Left lobe of liver (tissue), 2 donors: ENCODE results near the gene DSN1. TPM values are rescaled to one million over a fixed set of nuclear protein-coding genes. Genes with fewer than 3 reads are reported as not detected.

Experiments
- ATAC-seq: fragments of 200-7000 bp; cut with Tn5 transposase; one replicate; pipeline ENCODE4 v1.9.1; 2020; ENCODE audit warnings: mild to moderate bottlenecking, moderate library complexity
- DNase-seq: peaks from one replicate; pipeline ENCODE4 v3.0.0-alpha.2; 2020; ENCODE audit warnings: low spot score
- total RNA-seq: library from RNA; stranded (reverse); gene quantifications from one replicate; pipeline ENCODE4 v1.2.1, GENCODE V29; 2021
- donor health status: DM: no; HTN: no; CAD: no; lungs with moderate emphysema.
- donor health status: DM: no; HTN: yes; CAD: no.

DSN1 gene
- total RNA-seq, 1 donor from 2014 or later = 3.4 TPM

GRCh38 chr20:36758276-36758675 lies 15.3 kb downstream of the DSN1 start:
- ATAC-seq (no peak), DNase-seq (no peak)

GRCh38 chr20:36756496-36756895 lies 17.1 kb downstream of the DSN1 start:
- ATAC-seq (no peak), DNase-seq (no peak)

GRCh38 chr20:36754656-36755222 lies 18.8 kb downstream of the DSN1 start:
- peak; percentile 53 for DNase-seq
- ATAC-seq = peak; percentile 99

- ATAC-seq = no peak
- no peak for DNase-seq
Measured at GRCh38 chr20:36752582-36752981, 21.0 kb downstream of the DSN1 start.

GRCh38 chr20:36745927-36746659 lies 27.5 kb downstream of the DSN1 start, which contains the start of gene NDRG3:
TSS of gene NDRG3 (minus strand) at chr20:36746090. CDS start at chr20:36721735, 24,355 bp downstream.
- DNase-seq (peak; percentile 92), ATAC-seq (peak; percentile 96)

- peak; percentile 56 for ATAC-seq
- peak; percentile 47 for DNase-seq
Measured at GRCh38 chr20:36745234-36745926, 28.2 kb downstream of the DSN1 start.

GRCh38 chr20:36744764-36745191 lies 28.8 kb downstream of the DSN1 start:
- DNase-seq (peak; percentile 56), ATAC-seq (peak; percentile 70)

GRCh38 chr20:36744243-36744642 lies 29.3 kb downstream of the DSN1 start:
- ATAC-seq (no peak), DNase-seq (no peak)

- no peak for DNase-seq
- ATAC-seq = no peak
Measured at GRCh38 chr20:36742558-36742957, 31.0 kb downstream of the DSN1 start.

GRCh38 chr20:36741072-36741471 lies 32.5 kb downstream of the DSN1 start:
- no peak for DNase-seq

GRCh38 chr20:36737183-36737499 lies 36.4 kb downstream of the DSN1 start:
- DNase-seq = no peak
- ATAC-seq = no peak

More at GRCh38 chr20:36741072-36741471, 32.5 kb downstream of the DSN1 start:
- ATAC-seq = no peak

GRCh38 chr20:36736451-36737182 lies 36.9 kb downstream of the DSN1 start:
- ATAC-seq = no peak
- no peak for DNase-seq

- no peak for ATAC-seq
- no peak for DNase-seq
Measured at GRCh38 chr20:36732456-36732855, 41.1 kb downstream of the DSN1 start.

GRCh38 chr20:36728986-36729385 lies 44.6 kb downstream of the DSN1 start:
- DNase-seq (no peak), ATAC-seq (no peak)

GRCh38 chr20:36726168-36726567 lies 47.4 kb downstream of the DSN1 start:
- no peak for DNase-seq
- ATAC-seq = no peak

- no peak for ATAC-seq
Measured at GRCh38 chr20:36720510-36720909, 53.1 kb downstream of the DSN1 start.

GRCh38 chr20:36717657-36718056 lies 55.9 kb downstream of the DSN1 start:
- DNase-seq = no peak
- peak; percentile 52 for ATAC-seq

More at GRCh38 chr20:36720510-36720909, 53.1 kb downstream of the DSN1 start:
- DNase-seq = no peak

GRCh38 chr20:36717021-36717420 lies 56.5 kb downstream of the DSN1 start:
- DNase-seq = no peak
- ATAC-seq = no peak

- DNase-seq (no peak), ATAC-seq (no peak)
Measured at GRCh38 chr20:36712775-36713174, 60.8 kb downstream of the DSN1 start.

- no peak for ATAC-seq
- DNase-seq = no peak
Measured at GRCh38 chr20:36709126-36709525, 64.4 kb downstream of the DSN1 start.

- DNase-seq = no peak
- no peak for ATAC-seq
Measured at GRCh38 chr20:36703530-36703929, 70.0 kb downstream of the DSN1 start.
